Activated CD8-positive, alpha-beta T cell treated with anti-CD3 and anti-CD28 coated beads for 36 hours (primary cell): ENCODE data around the gene ANKRD20A1. TPM values are rescaled to one million over a fixed set of nuclear protein-coding genes. Genes with fewer than 3 reads are reported as not detected.
A peak's percentile ranks its signal among the peaks of the same experiment; 100 is the strongest.
"Not testable (repeated sequence)": the region's sequence is repeated elsewhere in the genome, so short reads cannot be mapped to it uniquely, and the experiment has no call there.

Experiments
- ATAC-seq: fragments of 200-7000 bp; cut with Tn5 transposase; one replicate; pipeline ENCODE4 v1.10.0; 2021; ENCODE audit warnings: mild to moderate bottlenecking, moderate library complexity
- CTCF ChIA-PET: fragments of 350-600 bp; sonication (Branson Sonifier 250); formaldehyde crosslinking; loops from one replicate; lab custom pipeline; 2021; ENCODE audit warnings: antibody characterized with exemption; lab: Charles Lee
- POLR2A ChIA-PET: fragments of 350-600 bp; sonication (Branson Sonifier 250); formaldehyde crosslinking; loops from one replicate; lab custom pipeline; 2021; ENCODE audit warnings: antibody characterized with exemption; lab: Charles Lee
- DNase-seq: peaks from one replicate; pipeline ENCODE4 v3.0.0-alpha.2; 2020
- H3K27ac Mint-ChIP-seq: one replicate; pipeline ENCODE4 v1.8.0; 2021; ENCODE audit warnings: mild to moderate bottlenecking, mixed read lengths
- H3K27me3 Mint-ChIP-seq: one replicate; pipeline ENCODE4 v1.8.0; 2021; ENCODE audit warnings: mixed read lengths
- H3K36me3 Mint-ChIP-seq: one replicate; pipeline ENCODE4 v1.8.0; 2021; ENCODE audit warnings: low read depth, mixed read lengths
- H3K4me1 Mint-ChIP-seq: one replicate; pipeline ENCODE4 v1.8.0; 2021; ENCODE audit warnings: low read depth, mixed read lengths
- H3K4me3 Mint-ChIP-seq: one replicate; pipeline ENCODE4 v1.8.0; 2021; ENCODE audit warnings: mild to moderate bottlenecking, moderate library complexity, mixed read lengths
- H3K9me3 Mint-ChIP-seq: one replicate; pipeline ENCODE4 v1.8.0; 2021; ENCODE audit warnings: mixed read lengths
- intact Hi-C: fragments of 100-400 bp; cut with micrococcal nuclease; formaldehyde crosslinking; loops from one replicate; pipeline ENCODE4 v1.10.0; 2022
- total RNA-seq, 2 experiments: library from RNA; stranded (reverse); gene quantifications; one replicate each; pipeline ENCODE4 v1.2.3, GENCODE V29; 2021

Gene ANKRD20A1
- 1 to 10 TPM; 1.2 to 1.5 TPM for total RNA-seq

DNA sequence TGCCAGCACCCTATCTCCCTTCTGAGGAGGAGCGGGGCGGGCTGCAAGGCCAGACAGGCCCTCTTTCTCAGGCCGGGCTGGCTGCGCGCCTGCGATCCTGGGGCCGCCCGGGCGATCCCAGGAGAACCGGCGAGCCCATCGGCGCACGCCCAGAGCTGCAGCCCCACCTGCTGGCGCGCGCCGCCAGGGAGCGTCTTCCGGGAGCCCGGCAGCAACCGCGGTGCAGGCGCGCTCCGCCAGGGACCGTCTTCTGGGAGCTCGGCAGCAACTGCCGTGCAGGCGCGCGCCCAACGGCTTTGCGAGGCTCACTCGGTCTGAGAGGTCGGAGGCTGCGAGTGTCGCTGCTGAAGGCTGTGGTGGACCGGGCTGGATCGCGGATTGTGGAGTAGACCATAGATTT lies at the start of gene ANKRD20A1:
TSS of gene ANKRD20A1 (plus strand) at position 61 of the 400 bp plus-strand sequence. CDS start 496 bp downstream, outside the sequence.
- H3K36me3 Mint-ChIP-seq, POLR2A ChIA-PET, ATAC-seq, DNase-seq, H3K4me1 Mint-ChIP-seq, H3K27ac Mint-ChIP-seq, intact Hi-C loops, H3K27me3 Mint-ChIP-seq, H3K4me3 Mint-ChIP-seq, CTCF ChIA-PET, H3K9me3 Mint-ChIP-seq: not testable (repeated sequence)

DNA sequence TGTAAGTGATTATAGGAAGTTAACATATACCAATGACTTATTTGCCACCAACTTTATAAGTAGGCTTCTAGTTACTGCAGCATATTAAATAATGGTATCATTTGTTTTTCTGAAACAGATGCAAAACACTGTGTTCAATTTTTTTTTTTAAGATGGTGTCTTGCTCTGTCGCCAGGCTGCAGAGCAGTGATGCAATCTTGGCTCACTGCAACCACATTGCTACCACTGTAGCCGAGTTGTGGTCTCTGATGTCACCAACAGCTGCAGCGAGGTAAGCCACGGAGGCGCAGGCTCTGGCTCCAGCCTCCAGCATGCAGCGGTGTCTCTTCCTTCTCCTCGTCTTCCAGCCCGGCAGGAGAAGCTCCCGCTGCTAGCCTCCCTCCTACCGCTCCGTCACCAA lies 26.6 kb upstream of the ANKRD20A1 start:
- intact Hi-C loops, POLR2A ChIA-PET, H3K27me3 Mint-ChIP-seq, CTCF ChIA-PET, H3K4me3 Mint-ChIP-seq, ATAC-seq, H3K4me1 Mint-ChIP-seq, H3K9me3 Mint-ChIP-seq, H3K36me3 Mint-ChIP-seq, H3K27ac Mint-ChIP-seq: not testable (repeated sequence)
- DNase-seq, result peak; percentile 50
